ENCODE data around the gene EFR3B. TPM values are rescaled to one million over a fixed set of nuclear protein-coding genes. Genes with fewer than 3 reads are reported as not detected.

EFR3B gene
- total RNA-seq, 1 experiment from 2014 or later: 7.0 TPM

DNA sequence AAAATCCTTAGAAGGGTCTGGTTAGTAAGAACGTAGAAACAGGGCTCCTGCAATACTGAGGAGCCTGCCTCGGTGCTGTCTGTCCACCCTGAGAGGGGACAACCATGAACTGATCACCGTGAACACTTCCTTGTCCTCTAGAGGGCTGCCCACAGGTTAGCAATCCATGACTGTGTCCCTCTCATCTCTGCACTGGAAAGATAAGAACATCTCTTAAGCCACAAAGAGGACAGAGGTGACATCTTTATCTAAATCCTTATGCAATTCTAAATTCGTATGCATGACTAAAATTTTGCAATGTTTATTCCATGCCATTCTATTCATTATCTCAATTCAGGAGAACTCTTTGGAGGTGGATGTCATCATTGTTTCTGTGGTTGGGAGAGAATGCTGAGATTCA is 12.8 kb downstream of the EFR3B start:
- no peak overlapping the region for H4K5ac ChIP-seq (ENCODE audit: insufficient read length, low read depth, low read length)
- H3K9me3 Mint-ChIP-seq: no peaks in the 10 kb centered on the region
- DNase-seq: no peak
- H3K27ac Mint-ChIP-seq: no peak overlapping the region
- no peaks in the 10 kb centered on the region; the same call in 1 of the 2 replicates for H3K4me1 ChIP-seq (ENCODE audit: insufficient read depth, low read length)
- no peak overlapping the region for H3T11ph ChIP-seq (ENCODE audit: low read length)
- H3K23me2 ChIP-seq (ENCODE audit: insufficient read length, low read depth, low read length, poor library complexity, severe bottlenecking): no peaks in the 10 kb centered on the region
- no peak overlapping the region for H3K14ac ChIP-seq (ENCODE audit: insufficient read depth, low read length)
- no peaks in the 10 kb centered on the region for H3K36me3 Mint-ChIP-seq (ENCODE audit: insufficient read depth in 1 of 3, low read depth in 3 of 3)
- H4K20me1 ChIP-seq (ENCODE audit: control insufficient read depth, insufficient read depth, insufficient read length): no peaks in the 10 kb centered on the region
- no peak overlapping the region for H2BK120ac ChIP-seq (ENCODE audit: low read depth, low read length, poor library complexity, severe bottlenecking)
- H3K27ac ChIP-seq (ENCODE audit: insufficient read length, low read depth, low read length): no peak overlapping the region
- no peak overlapping the region for H3K4me2 ChIP-seq (ENCODE audit: insufficient read depth, insufficient read length, low read length)
- TF ChIP-seq, protein P1, sequence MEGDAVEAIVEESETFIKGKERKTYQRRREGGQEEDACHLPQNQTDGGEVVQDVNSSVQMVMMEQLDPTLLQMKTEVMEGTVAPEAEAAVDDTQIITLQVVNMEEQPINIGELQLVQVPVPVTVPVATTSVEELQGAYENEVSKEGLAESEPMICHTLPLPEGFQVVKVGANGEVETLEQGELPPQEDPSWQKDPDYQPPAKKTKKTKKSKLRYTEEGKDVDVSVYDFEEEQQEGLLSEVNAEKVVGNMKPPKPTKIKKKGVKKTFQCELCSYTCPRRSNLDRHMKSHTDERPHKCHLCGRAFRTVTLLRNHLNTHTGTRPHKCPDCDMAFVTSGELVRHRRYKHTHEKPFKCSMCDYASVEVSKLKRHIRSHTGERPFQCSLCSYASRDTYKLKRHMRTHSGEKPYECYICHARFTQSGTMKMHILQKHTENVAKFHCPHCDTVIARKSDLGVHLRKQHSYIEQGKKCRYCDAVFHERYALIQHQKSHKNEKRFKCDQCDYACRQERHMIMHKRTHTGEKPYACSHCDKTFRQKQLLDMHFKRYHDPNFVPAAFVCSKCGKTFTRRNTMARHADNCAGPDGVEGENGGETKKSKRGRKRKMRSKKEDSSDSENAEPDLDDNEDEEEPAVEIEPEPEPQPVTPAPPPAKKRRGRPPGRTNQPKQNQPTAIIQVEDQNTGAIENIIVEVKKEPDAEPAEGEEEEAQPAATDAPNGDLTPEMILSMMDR (conservative IDR thresholded peaks at IDR 0.05): no peak; the same call in 2 of the 3 replicates
- WGBS (ENCODE audit: extremely low coverage, insufficient read length, low lambda C conversion rate): no CpG with 5 or more reads among the region's 4 CpGs
- no peak overlapping the region for H3K9ac ChIP-seq (ENCODE audit: extremely low read depth, insufficient read length, low read length)
- H3K4me1 Mint-ChIP-seq: peaks cover 11 to 13% of the 10 kb centered on the region in 2 experiments
- H3K23ac ChIP-seq (ENCODE audit: insufficient read length, low read depth, low read length): no peak overlapping the region
- no peak overlapping the region for H2AFZ ChIP-seq (ENCODE audit: low read length)
- no peak overlapping the region for H2BK20ac ChIP-seq (ENCODE audit: low read depth, low read length, poor library complexity, severe bottlenecking)
- H3K79me1 ChIP-seq (ENCODE audit: insufficient read depth, low read depth, low read length, poor library complexity, severe bottlenecking): no peaks in the 10 kb centered on the region
- H3K79me2 ChIP-seq (ENCODE audit: insufficient read depth, low read length): no peaks in the 10 kb centered on the region
- no peak overlapping the region for H2BK5ac ChIP-seq (ENCODE audit: insufficient read length, low read length)
- H2BK12ac ChIP-seq (ENCODE audit: insufficient read length, low read depth, low read length): no peak overlapping the region
- no peak overlapping the region for H4K91ac ChIP-seq (ENCODE audit: insufficient read length, low read depth, low read length)
- H3K4ac ChIP-seq (ENCODE audit: low read depth, low read length): no peak overlapping the region
- no peak overlapping the region for H2AK5ac ChIP-seq (ENCODE audit: insufficient read length, low read length)
- no peak overlapping the region for H4K8ac ChIP-seq (replicated peaks; ENCODE audit: insufficient read length, low read depth, low read length)
- no peak overlapping the region for H3K56ac ChIP-seq (ENCODE audit: insufficient read length, low read depth, low read length)
- no peaks in the 10 kb centered on the region for H3K9me3 ChIP-seq (ENCODE audit: control insufficient read depth, low read depth, low read length)
- H3K27me3 Mint-ChIP-seq (ENCODE audit: low read depth): no peaks in the 10 kb centered on the region
- H3K27me3 ChIP-seq (ENCODE audit: insufficient read depth, low read length): no peaks in the 10 kb centered on the region
- no peak overlapping the region for H3K4me3 Mint-ChIP-seq
- H3K18ac ChIP-seq (ENCODE audit: insufficient read length, low read depth, low read length): no peak overlapping the region
- no peak overlapping the region for H2BK15ac ChIP-seq (ENCODE audit: low read depth, low read length)
